DMS79 (cell line): Measurements from ENCODE around the gene MRNIP.

Experiments used
- DNase-seq: peaks from one replicate; lab custom pipeline; 2025; lab: John Stamatoyannopoulos, UW

Gene MRNIP

GRCh38 chr5:179821298-179822058 lies 37.1 kb downstream of the MRNIP start:
- DNase-seq, result peak; percentile 86

GRCh38 chr5:179820483-179821297 lies 37.9 kb downstream of the MRNIP start, which contains the start of gene SQSTM1:
Gene SQSTM1, plus strand, starts transcription at chr5:179820905. Its CDS starts 32 bp downstream, at chr5:179820937.
- peak; percentile 31 for DNase-seq

- DNase-seq, result no peak
Observed at GRCh38 chr5:179820127-179820482, 38.5 kb downstream of the MRNIP start.

- peak; percentile 38 for DNase-seq
Observed at GRCh38 chr5:179819296-179820126, 39.1 kb downstream of the MRNIP start.

- DNase-seq, result peak; percentile 59
Observed at GRCh38 chr5:179818746-179819295, 39.8 kb downstream of the MRNIP start.

- DNase-seq, result no peak
Observed at GRCh38 chr5:179817890-179818745, 40.5 kb downstream of the MRNIP start.

- no peak for DNase-seq
Observed at GRCh38 chr5:179817470-179817840, 41.2 kb downstream of the MRNIP start.

GRCh38 chr5:179816796-179817469 lies 41.7 kb downstream of the MRNIP start:
- no peak for DNase-seq

GRCh38 chr5:179816401-179816795 lies 42.2 kb downstream of the MRNIP start:
- DNase-seq, result no peak

- DNase-seq, result no peak
Observed at GRCh38 chr5:179815491-179816249, 42.9 kb downstream of the MRNIP start.

GRCh38 chr5:179814090-179814489 lies 44.5 kb downstream of the MRNIP start:
- DNase-seq, result no peak

- DNase-seq, result no peak
Observed at GRCh38 chr5:179812997-179813607, 45.5 kb downstream of the MRNIP start.

- no peak for DNase-seq
Observed at GRCh38 chr5:179812135-179812825, 46.3 kb downstream of the MRNIP start.

- peak; percentile 10 for DNase-seq
Observed at GRCh38 chr5:179806250-179807048, 52.2 kb downstream of the MRNIP start, which contains the start of gene MGAT4B. Gene MGAT4B, minus strand, starts transcription at chr5:179806866. Its CDS starts 283 bp downstream, at chr5:179806583.

GRCh38 chr5:179805529-179806249 lies 52.9 kb downstream of the MRNIP start:
- no peak for DNase-seq

- DNase-seq, result no peak
Observed at GRCh38 chr5:179805070-179805528, 53.5 kb downstream of the MRNIP start.

GRCh38 chr5:179804555-179804947 lies 54.1 kb downstream of the MRNIP start:
- no peak for DNase-seq
